Ramos (cell line): Measurements from ENCODE around the gene CA11.
"Not testable (repeated sequence)": the region's sequence is repeated elsewhere in the genome, so short reads cannot be mapped to it uniquely, and the experiment has no call there.

ENCODE experiments used
- in situ Hi-C: fragments of 300-500 bp; cut with MboI; formaldehyde crosslinking; loops from one replicate; pipeline ENCODE4 v1.14.3; 2022; ENCODE audit warnings: low sequenced_read_pairs; ENCODE audit not compliant: unreplicated experiment

Gene CA11

DNA sequence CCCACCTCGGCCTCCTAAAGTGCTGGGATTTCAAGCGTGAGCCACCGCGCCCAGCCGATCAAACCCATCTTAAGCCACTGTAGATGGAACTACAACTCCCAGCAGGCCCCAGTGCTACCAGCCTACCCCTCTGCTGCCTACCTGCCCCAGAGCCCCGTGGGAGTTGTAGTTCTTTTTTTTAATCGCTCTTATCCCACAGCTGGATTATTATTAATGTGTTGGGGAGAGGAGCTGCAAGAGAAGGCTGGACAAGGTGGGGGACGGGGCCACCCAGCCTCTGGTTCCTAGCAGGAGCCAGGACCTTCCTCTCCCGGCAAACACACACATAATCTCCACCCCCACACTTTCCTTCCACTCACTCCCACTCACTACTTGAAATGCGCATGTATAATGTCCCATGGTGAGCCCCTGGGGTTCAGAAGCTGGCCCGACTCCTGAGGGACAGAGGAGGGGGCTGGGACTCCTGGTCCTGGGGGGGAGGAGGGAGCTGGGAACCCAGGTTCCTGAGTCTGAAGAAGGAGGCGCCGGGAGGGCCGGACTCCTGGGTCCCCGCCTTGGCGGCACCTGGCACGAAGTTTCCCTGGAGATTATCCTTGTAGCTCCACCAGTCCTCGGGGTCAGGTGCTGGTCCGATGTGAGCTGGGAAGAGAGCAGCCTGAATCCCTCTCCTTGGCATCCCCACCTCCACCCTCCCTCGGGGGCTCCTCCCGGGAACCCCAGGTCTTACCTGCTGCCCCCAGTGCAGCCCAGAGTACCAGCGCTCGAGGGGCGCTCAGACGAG is 958 bp downstream of the CA11 start:
- in situ Hi-C loops, result loop anchor here (10.0 kb wide), 1 partner anchor 320 kb away; the partner anchor contains the start of gene FTL

GRCh38 chr19:48644355-48644754 is 1.6 kb downstream of the CA11 start:
- in situ Hi-C loops, result loop anchor here (10.0 kb wide), 1 partner anchor 320 kb away; the partner anchor contains the start of gene FTL

DNA sequence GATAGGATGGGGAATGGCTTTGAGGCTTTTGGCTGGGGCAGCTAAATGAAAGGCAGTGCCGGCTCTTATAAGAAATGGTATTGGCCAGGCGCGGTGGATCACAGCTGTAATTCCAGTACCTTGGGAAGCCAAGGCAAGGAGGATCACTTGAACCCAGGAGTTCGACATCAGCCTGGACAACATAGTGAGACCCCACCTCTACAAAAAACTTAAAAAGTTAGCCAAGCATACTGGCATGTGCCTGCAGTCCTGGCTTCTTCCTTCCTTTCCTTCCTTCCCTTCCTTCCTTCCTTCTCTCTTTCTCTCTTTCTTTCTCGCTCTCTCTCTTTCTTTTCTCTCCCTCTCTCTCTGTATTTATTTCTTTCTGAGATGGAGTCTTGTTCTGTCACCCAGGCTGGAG is 3.1 kb downstream of the CA11 start:
- in situ Hi-C loops, result loop anchor here (10.0 kb wide), 1 partner anchor 322 kb away; the partner anchor contains the start of gene FTL

- in situ Hi-C loops, result loop anchor here (10.0 kb wide), 1 partner anchor 323 kb away; the partner anchor contains the start of gene FTL
These were observed 4.1 kb downstream of the CA11 start for GRCh38 chr19:48641850-48642249.

GRCh38 chr19:48639483-48640375 is 6.3 kb downstream of the CA11 start:
- in situ Hi-C loops, result loop anchor here (10.0 kb wide), 1 partner anchor 325 kb away; the partner anchor contains the start of gene FTL

GRCh38 chr19:48638831-48639381 is 7.1 kb downstream of the CA11 start:
- in situ Hi-C loops, result no loop called here

GRCh38 chr19:48637948-48638830 is 7.8 kb downstream of the CA11 start:
- in situ Hi-C loops, result no loop called here

- in situ Hi-C loops, result no loop called here
These were observed 8.5 kb downstream of the CA11 start for GRCh38 chr19:48637449-48637947.

GRCh38 chr19:48636859-48637448 is 9.0 kb downstream of the CA11 start, which contains the start of gene DBP:
TSS of gene DBP (minus strand) at chr19:48637379. CDS start at chr19:48636994, 385 bp downstream.
- in situ Hi-C loops, result no loop called here

DNA sequence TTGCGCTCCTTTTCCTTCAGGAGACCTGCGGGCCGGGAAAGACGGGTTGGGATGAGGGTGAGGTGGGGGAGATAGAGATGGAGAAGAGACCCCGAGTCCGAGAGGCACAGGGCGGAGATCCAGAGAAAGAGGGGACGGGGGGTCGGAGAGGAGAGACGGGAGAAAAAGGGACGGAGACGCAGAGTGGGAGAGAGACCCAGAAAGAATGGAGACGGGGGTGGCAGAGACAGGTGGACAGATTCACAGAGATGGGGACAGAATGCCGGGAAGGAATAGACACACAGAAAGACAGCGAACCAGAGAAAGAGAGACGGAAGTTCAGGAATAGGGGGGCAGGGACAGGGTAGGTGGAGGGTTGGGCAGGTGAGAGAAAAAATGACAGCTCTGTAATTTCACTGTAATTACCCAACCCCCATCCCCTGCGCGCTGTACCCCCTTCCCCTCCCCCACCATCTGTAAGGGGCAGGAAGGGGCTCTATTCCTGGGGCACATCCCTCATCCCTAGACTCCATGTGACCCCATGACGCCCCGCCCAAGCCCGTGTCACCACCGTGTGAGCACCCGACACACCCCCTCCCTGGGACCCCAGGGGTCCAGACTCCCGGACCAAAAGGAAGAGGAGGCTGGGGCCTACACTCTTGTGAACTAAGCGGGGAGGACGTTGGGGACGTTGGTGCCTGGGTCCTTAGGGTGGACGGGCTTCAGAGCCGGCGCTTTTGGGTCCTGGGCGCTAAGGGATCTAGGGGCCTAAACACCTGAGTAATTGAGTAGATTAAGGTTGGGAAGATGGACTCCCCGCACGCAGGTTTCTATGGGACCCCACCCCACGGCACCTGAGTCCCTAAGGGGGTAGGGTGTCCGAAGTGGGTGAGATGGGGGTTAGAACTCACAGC is 9.8 kb downstream of the CA11 start:
- in situ Hi-C loops, result no loop called here

DNA sequence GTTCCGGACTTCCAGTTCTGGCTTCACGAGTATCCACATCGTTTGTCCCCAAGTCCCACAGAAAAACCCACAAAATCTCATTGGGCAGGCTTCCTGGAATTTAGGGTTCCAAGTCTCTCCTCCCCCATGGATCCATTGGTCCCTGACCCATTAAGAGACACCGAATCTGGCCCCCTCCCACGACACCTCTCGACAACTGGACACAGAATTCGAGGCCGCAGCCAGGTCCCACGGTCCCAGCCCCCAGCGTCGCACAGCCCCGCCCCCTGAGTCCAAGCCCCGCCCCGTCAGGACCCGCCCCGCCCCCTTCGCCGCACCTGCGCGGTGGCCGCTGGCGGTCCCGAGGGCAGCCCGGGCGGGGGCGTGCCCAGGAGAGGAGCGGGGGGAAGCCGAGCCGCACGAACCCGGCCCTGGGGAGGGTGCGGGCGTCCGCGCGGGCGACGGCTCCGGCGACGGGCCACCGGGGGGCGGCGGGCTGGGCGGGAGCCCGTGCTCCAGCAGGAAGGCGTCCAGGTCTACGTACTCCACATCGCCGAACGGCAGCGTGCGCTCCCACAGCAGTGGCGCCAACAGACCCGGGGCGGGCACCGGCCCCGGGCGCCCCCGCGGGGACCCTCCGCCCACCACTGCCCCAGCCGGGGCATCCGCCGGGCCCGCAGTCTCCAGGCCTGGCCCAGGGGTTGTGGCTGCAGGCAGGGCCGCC is 10.6 kb downstream of the CA11 start:
- in situ Hi-C loops, result no loop called here

DNA sequence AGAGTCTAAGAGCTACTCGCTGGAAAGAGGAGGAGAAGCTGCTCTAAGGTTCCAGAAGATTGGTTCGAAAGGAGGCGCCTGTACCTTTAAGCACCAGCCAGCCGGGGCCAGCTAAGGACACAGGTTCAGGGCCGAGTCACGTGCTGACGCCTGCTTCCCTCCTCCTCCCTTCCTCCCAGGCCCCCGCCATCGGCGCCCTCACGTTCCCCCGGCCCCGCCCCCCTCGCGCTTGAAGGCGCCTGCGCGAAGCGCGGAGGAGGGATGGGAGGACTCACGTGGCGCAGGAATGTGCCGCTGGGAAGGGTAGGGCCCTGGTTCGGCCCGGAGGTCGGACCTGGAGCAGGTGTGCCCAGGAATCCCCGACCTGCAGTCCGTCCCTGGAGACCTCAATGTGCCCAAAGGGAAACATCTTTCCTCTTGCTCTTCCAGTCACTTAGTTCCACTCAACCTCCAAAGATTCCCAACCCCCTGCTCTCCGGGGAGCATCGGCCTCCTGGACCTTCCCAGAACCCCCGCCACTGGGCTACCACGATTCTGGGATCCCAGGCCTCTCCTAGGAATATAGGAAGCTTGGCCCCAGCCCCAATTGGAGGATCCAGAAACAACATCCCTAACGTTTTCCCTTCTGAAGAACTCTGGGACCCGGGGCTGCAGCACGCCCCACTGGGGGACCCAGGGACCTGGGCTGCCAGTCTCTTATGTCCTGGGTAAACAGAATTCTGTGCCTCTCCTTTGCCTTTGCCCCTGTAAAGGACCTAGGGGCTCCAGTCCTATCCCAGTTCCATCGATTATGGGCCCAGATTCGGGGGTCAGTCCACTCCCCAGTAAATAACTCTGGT is 11.3 kb downstream of the CA11 start:
- in situ Hi-C loops, result no loop called here

DNA sequence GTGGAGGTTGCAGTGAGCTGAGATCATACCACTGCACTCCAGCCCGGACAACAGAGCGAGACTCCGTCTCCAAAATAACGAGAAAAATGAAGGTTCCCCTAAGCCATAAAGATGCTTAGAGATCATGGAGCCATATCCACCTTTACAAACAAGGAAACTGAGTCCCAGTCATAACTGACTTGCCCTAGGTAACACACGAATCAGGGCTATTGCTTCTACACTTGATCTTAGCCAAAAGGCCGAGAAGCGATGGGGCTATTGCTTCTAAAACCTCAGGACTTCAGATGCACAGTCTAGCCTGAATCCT is 12.0 kb downstream of the CA11 start:
- in situ Hi-C loops, result no loop called here

DNA sequence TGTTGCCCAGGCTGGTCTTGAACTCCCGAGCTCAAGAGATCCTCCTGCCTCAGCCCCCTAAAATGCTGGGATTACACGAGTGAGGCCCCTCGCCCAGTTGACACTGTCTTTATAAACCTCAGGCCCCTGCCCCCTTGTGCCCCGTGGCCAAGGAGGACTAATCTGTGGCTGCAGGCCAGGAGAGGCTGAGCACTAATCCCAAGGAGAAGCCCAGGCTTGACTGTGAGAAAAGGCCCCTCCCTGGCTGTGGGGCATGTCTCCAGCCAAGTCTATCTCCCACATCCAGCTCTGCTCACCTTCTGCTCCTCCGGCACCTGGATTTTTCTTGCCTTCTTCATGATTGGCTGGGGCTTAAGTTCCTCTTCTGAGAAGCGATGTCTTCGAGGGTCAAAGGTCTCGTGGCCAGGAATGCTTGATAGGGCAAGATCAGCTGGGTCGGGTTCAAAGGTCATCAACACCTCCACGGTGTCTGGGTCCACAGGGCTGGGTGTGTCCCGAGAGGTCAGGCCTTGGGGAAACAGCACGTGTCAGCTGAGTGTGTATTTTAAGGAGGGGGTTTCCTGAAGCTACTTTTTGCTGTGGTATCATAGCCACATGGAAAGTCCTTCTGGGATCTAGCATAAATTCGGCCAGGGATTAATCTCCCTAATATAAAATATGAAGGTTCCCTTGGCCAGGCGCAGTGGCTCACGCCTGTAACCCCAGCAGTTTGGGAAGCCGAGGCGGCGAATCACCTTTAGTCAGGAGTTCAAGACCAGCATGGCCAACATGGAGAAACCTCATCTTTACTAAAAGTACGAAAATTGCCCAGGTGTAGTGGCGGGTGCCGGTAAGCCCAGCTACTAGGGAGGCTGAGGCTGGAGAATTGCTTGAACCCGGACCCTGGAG is 12.6 kb downstream of the CA11 start:
- in situ Hi-C loops, result no loop called here

DNA sequence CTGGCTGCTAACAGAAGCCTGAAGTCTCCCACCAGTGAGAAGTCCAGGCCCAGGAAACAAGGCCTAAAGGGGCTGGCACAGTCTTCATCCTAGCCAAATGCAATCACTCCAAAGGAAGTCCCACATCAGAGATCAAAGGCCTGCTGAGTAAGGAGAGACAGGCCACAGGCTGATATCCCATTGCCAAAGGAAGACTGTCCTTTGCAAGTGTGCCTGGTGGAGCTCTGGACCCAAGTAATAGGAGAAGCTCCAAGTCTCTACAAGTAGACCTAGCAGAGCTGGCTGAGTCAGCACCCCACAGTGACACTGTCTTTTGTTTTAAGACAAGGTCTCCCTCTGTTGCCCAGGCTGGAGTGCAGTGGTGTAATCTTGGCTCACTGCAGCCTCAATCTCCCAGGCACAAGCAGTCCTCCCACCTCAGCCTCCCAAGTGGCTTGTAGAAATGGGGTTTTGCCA is 13.3 kb downstream of the CA11 start:
- in situ Hi-C loops, result no loop called here

GRCh38 chr19:48632286-48632685 is 13.7 kb downstream of the CA11 start:
- in situ Hi-C loops, result not testable (repeated sequence)
